ENCODE data around the gene NEK10.
"Not testable (repeated sequence)": the region's sequence is repeated elsewhere in the genome, so short reads cannot be mapped to it uniquely, and the experiment has no call there.

Gene NEK10, protein sequence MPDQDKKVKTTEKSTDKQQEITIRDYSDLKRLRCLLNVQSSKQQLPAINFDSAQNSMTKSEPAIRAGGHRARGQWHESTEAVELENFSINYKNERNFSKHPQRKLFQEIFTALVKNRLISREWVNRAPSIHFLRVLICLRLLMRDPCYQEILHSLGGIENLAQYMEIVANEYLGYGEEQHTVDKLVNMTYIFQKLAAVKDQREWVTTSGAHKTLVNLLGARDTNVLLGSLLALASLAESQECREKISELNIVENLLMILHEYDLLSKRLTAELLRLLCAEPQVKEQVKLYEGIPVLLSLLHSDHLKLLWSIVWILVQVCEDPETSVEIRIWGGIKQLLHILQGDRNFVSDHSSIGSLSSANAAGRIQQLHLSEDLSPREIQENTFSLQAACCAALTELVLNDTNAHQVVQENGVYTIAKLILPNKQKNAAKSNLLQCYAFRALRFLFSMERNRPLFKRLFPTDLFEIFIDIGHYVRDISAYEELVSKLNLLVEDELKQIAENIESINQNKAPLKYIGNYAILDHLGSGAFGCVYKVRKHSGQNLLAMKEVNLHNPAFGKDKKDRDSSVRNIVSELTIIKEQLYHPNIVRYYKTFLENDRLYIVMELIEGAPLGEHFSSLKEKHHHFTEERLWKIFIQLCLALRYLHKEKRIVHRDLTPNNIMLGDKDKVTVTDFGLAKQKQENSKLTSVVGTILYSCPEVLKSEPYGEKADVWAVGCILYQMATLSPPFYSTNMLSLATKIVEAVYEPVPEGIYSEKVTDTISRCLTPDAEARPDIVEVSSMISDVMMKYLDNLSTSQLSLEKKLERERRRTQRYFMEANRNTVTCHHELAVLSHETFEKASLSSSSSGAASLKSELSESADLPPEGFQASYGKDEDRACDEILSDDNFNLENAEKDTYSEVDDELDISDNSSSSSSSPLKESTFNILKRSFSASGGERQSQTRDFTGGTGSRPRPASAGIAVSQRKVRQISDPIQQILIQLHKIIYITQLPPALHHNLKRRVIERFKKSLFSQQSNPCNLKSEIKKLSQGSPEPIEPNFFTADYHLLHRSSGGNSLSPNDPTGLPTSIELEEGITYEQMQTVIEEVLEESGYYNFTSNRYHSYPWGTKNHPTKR

DNA sequence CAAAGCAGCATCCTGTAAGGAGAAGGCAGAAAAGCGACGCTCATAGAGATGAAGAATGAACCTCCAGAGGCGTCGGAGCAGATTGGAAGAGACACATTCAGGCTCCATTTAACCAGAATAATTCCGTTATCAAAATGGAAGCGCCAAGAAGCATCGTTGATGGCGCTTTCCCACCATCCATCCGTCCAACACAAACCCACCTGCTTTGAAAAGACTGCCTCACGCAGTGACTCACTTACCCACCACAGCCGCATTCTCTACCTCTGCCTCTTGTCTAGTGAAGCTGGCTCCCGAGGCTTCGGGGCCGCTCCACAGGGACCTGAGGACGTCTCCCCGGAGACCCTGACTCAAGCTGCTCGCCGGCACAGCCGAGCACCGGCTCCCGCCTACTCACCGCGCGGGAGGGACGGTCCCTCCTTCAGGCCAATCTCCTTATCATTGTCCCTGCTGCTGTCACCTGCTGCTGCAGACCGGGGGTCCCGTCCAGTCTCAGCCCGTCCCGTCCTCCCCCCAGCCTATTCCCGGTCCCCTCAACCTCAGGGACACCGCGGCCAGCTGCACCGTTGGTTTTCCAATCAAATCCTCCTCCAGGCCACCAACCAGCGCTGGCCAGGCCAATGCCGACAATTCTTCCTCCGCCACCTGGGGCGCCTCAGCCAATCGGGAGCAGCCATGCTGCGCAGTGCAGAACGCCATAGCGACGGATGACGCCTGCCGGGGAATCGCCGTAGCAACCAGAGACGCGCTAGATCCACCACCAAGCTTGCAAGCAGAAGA lies at the start of gene NEK10:
TSS of gene NEK10 (minus strand) at position 553 of the 777 bp plus-strand sequence. CDS start 16,501 bp downstream, outside the sequence.
- DNase-seq: peak; percentile 89

DNA sequence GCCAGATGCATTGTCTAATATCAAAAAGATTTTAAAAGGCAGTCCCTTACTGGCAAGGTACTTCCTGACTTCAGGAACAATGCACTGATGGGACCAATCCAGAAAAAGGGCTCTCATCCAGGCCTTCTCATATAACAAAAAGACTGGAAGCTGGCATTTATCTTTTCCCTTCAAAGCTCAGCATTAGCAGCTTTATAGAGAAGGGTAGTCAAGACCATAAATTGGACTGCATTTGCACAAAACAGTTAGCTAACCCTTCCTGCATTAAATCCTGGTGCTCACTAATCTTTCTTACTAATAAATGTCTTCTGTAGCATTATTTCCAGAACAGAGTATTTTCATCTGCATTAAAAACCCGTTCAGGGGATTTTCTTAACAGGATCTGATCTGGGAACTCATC lies 46.0 kb upstream of the NEK10 start:
- DNase-seq: no peak

DNA sequence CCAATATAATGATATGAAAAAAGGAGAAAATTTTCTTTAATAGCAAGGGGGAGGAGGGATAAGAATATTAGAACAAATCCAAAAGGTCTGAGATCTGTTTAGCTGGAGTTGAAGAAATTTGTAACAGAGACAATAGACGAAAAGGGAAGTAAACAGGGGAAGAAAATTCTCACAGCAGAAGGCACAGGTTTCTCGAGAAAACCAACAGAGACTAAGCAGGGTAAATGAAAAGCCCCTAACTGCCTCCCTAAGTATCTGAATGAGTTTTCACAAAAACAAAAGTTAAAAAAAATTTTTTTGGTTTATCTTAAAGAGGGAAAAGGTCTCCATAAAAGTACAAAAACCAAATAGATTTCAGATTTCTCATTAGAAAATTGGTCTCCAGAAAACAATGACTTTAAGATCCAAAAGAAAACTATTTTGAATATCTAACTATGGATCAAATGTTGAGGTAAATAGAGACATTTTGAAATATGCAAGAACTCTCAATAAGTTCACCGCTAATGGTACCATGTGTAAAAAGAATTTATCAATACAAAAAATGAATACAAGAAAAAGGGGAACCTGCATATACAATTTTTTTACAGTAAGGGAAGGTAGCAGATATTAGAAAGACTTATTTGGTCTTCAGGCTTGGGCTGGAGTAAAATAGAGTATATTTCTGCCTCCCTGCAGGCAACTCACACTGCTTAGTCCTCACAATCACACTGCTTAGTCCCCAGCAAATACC lies 23.9 kb upstream of the NEK10 start:
- DNase-seq: no peak

DNA sequence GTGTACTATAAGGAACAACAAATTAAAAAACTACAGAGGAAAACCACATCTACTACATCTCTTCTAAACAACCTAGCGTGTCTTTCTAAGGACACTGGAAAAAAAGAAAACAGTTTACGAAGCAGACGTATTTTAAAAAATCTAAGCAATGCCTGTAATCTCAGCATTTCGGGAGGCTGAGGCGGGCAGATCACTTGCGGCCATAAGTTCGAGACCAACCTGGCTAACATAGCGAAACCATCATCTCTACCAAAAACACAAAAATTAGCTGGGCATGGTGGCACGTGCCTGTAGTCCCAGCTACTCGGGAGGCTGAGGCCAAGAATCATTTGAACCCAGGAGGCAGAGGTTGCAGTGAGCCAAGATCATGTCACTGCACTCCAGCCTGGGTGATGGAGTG lies 23.2 kb upstream of the NEK10 start:
- DNase-seq: not testable (repeated sequence)

DNA sequence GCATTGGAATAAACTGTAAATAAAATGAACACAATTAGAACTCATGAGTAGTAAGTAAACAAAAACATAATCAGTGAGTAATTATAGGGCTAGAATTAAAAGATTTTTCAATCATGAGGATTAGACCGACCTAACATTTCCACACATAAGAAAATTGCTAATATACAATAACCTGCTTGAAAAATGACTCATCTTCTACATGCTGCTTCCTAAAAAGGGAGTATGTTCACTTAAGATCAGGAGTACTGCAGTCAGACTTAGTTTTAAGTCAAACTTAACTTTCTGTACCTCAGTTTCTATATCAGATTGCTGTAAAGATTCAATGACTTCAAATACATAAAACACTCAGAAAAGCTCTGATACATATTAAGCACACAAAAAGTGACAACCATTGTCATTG lies 22.6 kb upstream of the NEK10 start:
- DNase-seq: no peak

DNA sequence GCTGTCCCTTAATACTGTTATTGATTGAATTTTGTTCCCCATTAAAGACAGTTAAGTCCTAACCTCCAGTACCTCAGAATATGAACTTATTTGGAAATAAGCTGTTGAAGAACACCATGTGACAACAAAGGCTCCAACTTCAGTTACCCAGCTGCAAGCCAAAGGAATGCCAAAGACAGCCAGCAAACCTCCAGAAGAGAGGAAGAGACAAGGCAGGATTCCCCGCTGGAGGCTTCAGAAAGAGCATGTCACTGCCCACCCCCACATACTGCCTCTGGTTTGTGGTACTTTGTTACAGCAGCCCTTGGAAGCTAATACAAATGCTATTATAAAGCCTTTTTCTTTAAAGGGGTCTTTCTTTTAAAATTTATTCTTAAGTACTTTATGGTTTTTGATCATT lies 18.4 kb upstream of the NEK10 start:
- DNase-seq: no peak

DNA sequence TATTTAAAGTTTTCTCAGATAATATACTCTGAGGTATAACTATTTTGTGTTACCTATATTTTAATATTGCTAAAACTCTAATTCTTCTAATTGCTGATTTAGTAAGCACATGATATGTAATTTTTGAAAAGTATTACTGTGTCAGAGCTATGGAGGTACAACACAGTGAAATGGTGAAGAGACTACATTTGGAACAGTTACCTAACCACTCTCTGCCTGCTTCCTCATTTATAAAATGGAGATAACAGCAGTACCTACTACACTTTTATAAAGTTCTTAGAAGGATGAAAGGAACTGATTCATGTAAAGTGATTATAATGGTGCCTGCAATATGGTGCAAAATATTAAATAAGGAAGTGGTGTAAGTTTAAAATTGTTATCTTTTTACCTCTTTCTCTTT lies 16.3 kb upstream of the NEK10 start:
- no peak for DNase-seq

DNA sequence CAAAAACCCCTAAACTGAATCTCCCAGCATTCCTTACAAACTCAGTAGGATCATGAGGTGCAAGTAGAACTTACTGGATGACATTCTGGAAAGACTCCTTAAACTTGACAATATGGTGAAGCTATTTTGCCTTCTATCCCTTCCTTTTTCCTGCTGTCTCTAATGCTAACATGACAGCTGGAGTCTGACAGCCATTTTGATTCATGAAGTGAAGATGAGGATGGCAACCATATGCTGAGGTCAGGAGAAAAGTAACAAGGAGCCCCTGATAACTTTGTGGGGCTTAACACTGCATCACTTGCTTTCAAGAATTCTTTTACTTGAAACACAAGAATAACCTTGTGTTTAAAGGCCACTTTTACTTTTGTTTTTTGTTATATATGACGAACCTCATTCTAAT lies 15.0 kb upstream of the NEK10 start:
- no peak for DNase-seq

DNA sequence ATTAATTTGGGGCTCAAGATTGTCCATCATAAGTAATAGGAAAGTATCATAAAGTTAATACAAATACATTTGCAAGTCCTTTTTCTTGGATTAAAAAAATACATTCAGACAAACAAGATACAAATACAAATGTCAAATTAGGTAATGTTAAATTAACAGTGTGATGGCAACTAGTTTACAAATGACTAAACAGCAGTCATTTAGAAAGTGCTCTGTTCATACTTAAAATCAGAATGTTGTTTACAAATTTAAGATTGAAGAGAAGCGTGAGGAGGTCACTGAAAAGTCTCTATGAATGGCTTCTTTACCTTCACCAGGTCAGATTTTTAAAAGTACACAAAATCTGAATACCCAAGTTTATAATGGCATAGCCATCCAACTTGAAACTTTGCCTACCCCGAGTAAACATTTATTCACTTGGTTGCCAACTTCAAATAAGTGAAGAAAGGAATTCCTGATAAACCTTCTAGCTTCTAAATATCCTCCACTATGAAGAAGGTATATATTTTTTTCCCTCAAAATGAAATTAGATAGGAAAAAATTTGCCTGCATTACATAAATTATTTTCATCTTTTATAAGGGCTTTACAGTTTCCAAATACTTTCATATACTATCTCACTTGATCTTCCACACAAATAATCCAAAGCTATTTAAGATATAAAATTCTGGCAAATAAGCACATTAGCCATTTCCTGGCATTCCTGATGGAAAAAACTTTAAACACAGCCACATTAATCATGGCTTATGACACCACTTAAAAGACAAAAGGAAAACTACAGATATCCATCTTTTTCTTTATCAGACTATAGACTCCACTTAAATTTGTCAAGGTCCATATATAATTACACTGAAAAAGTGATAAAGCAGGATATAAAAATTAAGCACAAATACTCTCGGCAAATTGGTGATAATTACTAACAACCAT lies 11.5 kb upstream of the NEK10 start:
- no peak for DNase-seq

DNA sequence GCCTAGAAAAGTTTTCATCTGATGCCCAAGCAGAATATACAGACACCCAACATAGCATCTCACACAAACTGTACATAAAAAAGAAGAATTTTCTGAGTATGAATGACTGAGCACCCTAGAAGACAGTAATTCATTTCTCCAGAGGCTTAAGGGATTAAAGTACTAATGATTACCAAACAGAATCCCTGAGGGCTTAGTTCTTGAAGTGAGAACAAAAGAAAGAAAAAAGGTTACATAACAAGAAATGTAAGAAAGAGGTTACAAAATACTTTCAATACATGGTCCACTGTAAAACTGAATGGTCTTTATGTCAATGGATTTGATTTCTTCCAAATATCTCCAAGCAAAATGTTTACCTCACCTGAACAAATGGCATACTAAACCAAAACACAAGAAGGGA lies 9.1 kb upstream of the NEK10 start:
- DNase-seq: no peak

DNA sequence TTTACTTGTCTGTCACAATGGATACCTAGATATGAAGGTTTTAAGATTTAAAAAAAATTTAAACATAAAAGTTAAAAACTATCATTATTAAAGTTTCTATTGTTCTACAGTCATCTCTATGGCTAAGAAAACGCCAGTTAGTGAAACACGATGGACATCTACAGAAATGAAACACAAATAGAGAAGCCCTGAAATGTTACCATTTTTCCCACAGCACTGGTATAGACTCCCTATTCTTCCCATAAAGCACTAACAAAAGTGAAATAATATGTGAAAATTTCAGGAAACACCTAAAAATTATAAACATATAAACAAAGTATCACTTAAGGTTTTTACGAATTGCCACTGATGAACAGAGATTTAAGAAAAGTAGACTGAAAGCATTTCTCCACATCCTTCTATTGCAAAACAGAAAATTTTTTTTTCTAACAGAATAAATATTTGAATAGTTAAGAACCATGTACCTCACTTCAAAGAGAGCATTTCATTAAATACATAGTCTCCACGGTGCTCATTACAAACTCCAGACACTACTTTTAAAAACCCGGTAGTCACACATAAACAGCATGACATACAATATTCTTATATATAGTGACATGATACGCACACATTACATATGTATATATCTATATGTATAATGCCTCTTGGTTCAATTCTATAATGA lies 7.1 kb upstream of the NEK10 start:
- no peak for DNase-seq

DNA sequence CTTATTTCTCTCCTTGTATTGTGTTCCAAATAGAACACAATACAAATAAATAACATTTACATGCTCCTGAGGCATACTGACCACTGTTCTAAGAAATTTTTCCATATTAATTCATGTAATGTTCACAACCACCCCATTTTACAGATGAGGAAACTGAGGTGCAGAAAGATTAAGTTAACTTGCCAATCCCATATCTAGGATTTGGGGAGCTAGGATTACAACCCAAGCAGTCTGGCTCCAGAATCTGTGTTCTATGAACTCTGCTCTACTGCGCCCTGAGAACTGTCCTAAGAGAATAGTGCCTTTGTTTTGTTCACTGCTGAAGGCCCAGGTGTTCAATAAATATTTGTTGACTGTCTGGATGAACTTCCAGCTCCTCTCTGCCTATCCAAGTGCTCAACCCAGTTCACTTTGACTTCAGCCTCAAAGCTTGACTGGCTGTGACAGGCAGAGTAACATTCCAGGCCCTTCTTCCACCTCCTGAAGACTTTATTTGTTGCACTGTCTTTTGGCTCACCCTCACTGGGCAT lies 3.1 kb downstream of the NEK10 start:
- no peak for DNase-seq

DNA sequence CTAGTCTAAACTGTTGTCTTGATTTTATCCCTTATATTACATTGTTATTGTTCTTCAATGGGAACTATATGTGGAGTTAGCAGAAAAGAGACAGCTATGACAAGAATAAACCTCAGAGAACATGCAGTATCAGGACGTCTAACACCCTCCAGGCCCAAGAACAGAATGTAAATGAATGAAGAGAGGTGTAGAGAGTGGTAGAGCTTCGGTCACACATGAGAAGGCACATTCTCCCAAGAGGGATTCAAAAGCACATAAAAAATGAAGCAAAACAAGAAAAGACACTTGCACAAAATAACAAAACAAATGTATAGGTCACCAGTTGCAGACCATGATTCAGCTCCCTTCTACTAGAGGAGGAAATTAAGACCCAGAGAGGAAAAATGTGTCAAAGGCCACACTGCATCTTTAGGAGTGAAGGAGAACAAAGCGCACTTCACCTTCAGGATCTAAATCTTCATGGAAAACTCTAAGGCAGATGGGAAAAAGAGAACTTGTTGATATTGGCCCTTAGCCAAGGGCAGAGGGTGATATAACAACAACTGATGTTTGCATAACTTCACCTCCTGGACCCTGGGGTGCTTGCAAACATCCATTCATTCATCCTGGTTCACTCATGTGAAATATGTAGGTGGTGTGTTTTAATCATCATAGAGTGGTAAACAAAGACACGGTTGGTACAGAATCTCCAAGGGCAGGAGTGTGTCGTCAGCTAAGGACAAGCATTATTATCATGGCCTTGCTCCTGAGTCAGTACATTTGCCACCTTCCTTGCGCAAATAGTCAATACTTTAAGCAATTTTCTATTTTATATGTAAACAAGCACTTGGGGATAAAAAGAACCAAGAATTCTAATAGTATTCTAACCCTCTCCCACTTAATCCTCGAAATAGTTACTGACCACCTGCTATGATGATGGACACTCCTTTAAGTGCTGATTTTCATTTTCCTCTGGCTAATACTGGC lies 8.8 kb downstream of the NEK10 start:
- DNase-seq: peak; percentile 83

DNA sequence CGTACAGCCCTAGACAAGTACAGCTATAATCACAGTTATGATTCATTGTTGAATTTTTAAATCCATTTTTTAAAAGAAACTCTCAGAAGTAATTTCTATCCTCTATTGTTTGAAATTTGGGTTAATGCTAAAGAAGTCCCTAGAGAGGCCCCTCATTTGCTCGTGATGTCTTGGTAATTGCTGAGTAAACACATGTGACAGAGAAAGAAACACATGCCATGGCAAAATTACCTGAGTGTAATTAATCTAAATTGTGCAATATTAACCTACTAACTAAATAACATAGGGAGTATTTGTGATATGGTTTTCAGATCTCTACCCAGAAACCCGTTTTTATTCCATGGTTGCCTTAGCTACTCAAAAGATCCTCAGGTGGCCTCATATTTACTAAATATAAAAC lies 10.8 kb downstream of the NEK10 start:
- DNase-seq: peak; percentile 84

DNA sequence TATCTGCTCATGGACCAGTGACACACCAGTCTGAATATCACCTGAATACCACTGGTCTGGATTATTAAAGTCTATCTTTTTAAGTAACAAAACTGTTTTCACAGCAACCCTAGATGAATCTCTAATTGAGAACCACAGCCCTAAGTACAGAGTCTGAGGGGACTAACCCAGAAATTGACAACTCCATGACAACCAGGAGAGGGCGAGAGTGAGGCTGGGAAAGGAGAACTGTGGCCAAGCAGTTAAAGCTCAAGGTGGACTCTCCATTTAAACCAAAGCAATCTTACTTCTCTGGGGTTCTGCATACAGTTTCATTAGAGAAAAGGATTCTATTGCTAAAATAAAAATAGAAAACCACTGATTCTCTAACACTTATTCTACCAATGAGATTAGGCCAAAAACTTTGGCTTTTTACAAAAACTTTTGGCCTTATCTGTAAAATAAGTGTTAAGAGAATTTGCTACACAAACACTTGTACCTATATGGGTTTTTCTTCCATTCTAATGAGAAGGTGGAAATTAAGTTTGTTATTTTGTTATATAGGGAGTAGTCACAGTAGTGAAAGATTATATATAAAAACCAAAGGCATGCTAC lies 11.4 kb downstream of the NEK10 start:
- peak; percentile 14 for DNase-seq

DNA sequence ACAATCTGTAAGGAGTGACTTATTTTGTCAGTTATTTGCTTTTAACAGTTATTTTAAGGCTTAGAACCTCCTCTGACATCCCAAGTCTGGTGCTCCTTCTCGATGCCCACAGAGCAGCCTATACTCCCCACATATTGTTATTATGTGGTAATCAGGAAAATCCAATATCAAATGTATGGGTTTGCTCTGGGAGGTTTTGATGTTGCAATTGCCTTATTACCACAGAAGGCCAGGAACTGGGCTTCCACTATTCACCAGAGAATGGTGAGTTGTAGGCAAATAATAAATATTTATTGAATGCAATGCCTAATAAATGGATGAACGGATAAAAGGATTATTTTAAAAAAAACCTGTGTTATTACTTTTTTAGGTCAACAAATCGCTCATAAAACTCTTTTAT lies 12.2 kb downstream of the NEK10 start:
- DNase-seq: no peak

DNA sequence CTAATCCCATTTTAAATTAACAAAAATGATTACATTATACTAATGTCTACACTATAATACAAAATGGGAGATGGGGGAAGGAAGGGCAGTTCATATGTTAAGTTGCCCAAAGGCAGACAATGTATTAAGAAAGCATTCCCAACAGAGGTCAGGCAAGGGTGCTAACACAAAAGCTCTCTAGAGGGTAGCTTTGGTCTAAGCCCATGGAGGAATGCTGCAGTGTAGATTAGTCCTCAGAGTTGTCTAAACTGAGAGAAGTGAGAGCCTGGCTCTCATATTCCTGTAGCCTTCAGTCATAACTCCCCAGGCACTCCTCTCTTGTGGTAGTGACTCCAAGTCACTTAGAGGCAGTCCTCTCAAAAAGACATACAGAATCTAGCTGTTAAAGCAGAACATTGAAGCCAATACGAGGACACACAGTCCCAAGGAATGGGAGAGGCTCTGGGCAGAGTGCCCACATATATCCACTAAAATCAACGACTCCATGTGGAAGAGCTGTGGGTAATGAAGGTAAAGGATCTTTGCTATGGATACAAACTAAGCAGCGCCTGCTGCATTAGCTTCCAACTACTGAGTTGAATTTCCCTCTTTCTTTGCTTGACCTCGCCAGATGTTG lies 14.5 kb downstream of the NEK10 start:
- DNase-seq: peak; percentile 11

DNA sequence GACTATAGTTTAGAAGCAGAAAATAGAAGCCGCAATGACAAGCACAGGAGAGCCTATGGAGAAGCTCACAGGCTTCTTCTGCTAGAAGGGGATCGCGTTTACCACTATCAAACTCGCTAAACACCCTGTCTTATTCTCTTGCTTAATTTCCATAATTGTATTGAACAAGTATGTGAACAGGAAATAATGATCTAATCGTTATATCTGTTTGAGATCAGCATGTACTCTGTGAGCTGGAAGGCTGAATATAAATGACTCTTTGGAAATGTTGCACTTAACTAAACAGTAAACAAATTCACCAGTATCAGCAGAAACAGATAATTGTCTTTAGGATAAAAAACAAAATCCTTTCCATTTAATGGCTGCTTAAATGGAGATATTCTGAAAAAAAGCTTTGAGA lies 15.0 kb downstream of the NEK10 start:
- no peak for DNase-seq

All from NCI-H1105 treated with DMSO at 0.1 percent for 48 hours (cell line).